Karpas-422 (cell line): Measurements from ENCODE around the gene TBC1D16. TPM values are rescaled to one million over a fixed set of nuclear protein-coding genes. Genes with fewer than 3 reads are reported as not detected.

Experiments
- DNase-seq: peaks from one replicate; pipeline ENCODE4 v3.0.0-alpha.2; 2015
- H2AFZ ChIP-seq: fragments of 200-600 bp; sonication (generic); 2 replicates; pipeline ENCODE4 v1.6.1; 2014; ENCODE audit warnings: antibody characterized with exemption, low read length, mixed read lengths
- H3K27ac ChIP-seq: fragments of 200-600 bp; sonication (generic); 2 replicates; pipeline ENCODE4 v1.5.1; 2014; ENCODE audit warnings: mild to moderate bottlenecking, low read length, moderate library complexity
- H3K27me3 ChIP-seq: fragments of 200-600 bp; sonication (generic); 2 replicates; pipeline ENCODE4 v1.6.1; 2014; ENCODE audit warnings: low read length, mixed read lengths
- H3K36me3 ChIP-seq: fragments of 200-600 bp; sonication (generic); 2 replicates; pipeline ENCODE4 v1.6.1; 2014; ENCODE audit warnings: low read length, mixed read lengths; ENCODE audit not compliant: insufficient read depth
- H3K4me1 ChIP-seq: fragments of 200-600 bp; sonication (generic); 2 replicates; pipeline ENCODE4 v1.6.1; 2014; ENCODE audit warnings: mild to moderate bottlenecking, low read length, mixed read lengths
- H3K4me2 ChIP-seq: fragments of 200-600 bp; sonication (generic); 2 replicates; pipeline ENCODE4 v1.6.1; 2014; ENCODE audit warnings: low read length, low read depth, mild to moderate bottlenecking; ENCODE audit not compliant: poor library complexity, severe bottlenecking
- H3K4me3 ChIP-seq: fragments of 200-600 bp; sonication (generic); 2 replicates; pipeline ENCODE4 v1.5.1; 2014; ENCODE audit warnings: mild to moderate bottlenecking, antibody characterized with exemption, low read length, mixed read lengths
- H3K79me2 ChIP-seq: fragments of 200-600 bp; sonication (generic); 2 replicates; pipeline ENCODE4 v1.6.1; 2014; ENCODE audit warnings: mild to moderate bottlenecking, low read length, mixed read lengths
- H3K9ac ChIP-seq: fragments of 200-600 bp; sonication (generic); 2 replicates; pipeline ENCODE4 v1.6.0; 2014; ENCODE audit warnings: low read length
- H3K9me2 ChIP-seq: fragments of 200-600 bp; sonication (generic), shearing (Covaris generic); replicated peaks from 2 replicates; pipeline ENCODE4 v1.6.0; 2014; ENCODE audit warnings: mild to moderate bottlenecking, low read length, moderate library complexity; ENCODE audit not compliant: insufficient read depth
- H3K9me3 ChIP-seq: fragments of 300-700, 200-600 bp; sonication (generic); 2 replicates; pipeline ENCODE4 v1.6.1; 2014; ENCODE audit warnings: low read length, mixed read lengths
- H4K20me1 ChIP-seq: fragments of 200-600 bp; sonication (generic); 2 replicates; pipeline ENCODE4 v1.6.1; 2014; ENCODE audit warnings: mild to moderate bottlenecking, antibody characterized with exemption, low read length, low read depth; ENCODE audit not compliant: insufficient read depth
- total RNA-seq: library from RNA; depleted of rRNA; stranded (reverse); fragments of >200 nt; shearing (Covaris generic); gene quantifications from 2 replicates; pipeline ENCODE4 v1.2.3, GENCODE V29; 2014; ENCODE audit warnings: low replicate concordance

Gene TBC1D16
- total RNA-seq, 1 experiment from 2014 or later = 0.22 TPM

- Histone ChIP-seq H3K9me2 (no peaks in the 10 kb centered on the region), H3K27me3 (no peaks in the 10 kb centered on the region), H3K36me3 (no peaks in the 10 kb centered on the region), H3K9ac (no peak overlapping the region), H2AFZ (no peak overlapping the region), H4K20me1 (no peaks in the 10 kb centered on the region), H3K4me1 (peaks cover 7% of the 10 kb centered on the region), H3K4me2 (no peak overlapping the region), H3K4me3 (no peak overlapping the region), H3K9me3 (no peaks in the 10 kb centered on the region), H3K79me2 (no peaks in the 10 kb centered on the region), H3K27ac (no peak overlapping the region)
- no peak for DNase-seq
These were observed 85.9 kb downstream of the TBC1D16 start for GRCh38 chr17:79949656-79950209.

- Histone ChIP-seq H3K9ac (no peak overlapping the region), H3K4me2 (no peak overlapping the region), H3K27me3 (no peaks in the 10 kb centered on the region), H3K27ac (no peak overlapping the region), H3K4me1 (peaks cover 7% of the 10 kb centered on the region), H2AFZ (no peak overlapping the region), H3K9me2 (no peaks in the 10 kb centered on the region), H3K79me2 (no peaks in the 10 kb centered on the region), H3K4me3 (no peak overlapping the region), H3K36me3 (no peaks in the 10 kb centered on the region), H3K9me3 (no peaks in the 10 kb centered on the region), H4K20me1 (no peaks in the 10 kb centered on the region)
- DNase-seq = no peak
These were observed 86.6 kb downstream of the TBC1D16 start for GRCh38 chr17:79948945-79949655.

GRCh38 chr17:79948406-79948944 is 87.2 kb downstream of the TBC1D16 start:
- no peaks in the 10 kb centered on the region for H4K20me1 ChIP-seq
- H3K27me3 ChIP-seq = no peaks in the 10 kb centered on the region
- H3K9me3 ChIP-seq = no peaks in the 10 kb centered on the region
- no peak overlapping the region for H3K27ac ChIP-seq
- peaks cover 7% of the 10 kb centered on the region for H3K4me1 ChIP-seq
- no peak overlapping the region for H3K9ac ChIP-seq
- H3K4me2 ChIP-seq = no peak overlapping the region
- no peaks in the 10 kb centered on the region for H3K9me2 ChIP-seq
- no peak for DNase-seq
- H3K4me3 ChIP-seq = no peak overlapping the region
- no peaks in the 10 kb centered on the region for H3K36me3 ChIP-seq
- no peak overlapping the region for H2AFZ ChIP-seq
- no peaks in the 10 kb centered on the region for H3K79me2 ChIP-seq

GRCh38 chr17:79947351-79948031 is 88.2 kb downstream of the TBC1D16 start:
- H3K9me3 ChIP-seq = no peaks in the 10 kb centered on the region
- DNase-seq = no peak
- no peaks in the 10 kb centered on the region for H4K20me1 ChIP-seq
- H3K27ac ChIP-seq = no peak overlapping the region
- no peaks in the 10 kb centered on the region for H3K9me2 ChIP-seq
- H3K4me3 ChIP-seq = no peak overlapping the region
- H3K4me1 ChIP-seq = peaks cover 7% of the 10 kb centered on the region
- no peak overlapping the region for H2AFZ ChIP-seq
- no peaks in the 10 kb centered on the region for H3K36me3 ChIP-seq
- H3K27me3 ChIP-seq = no peaks in the 10 kb centered on the region
- no peaks in the 10 kb centered on the region for H3K79me2 ChIP-seq
- no peak overlapping the region for H3K4me2 ChIP-seq
- no peak overlapping the region for H3K9ac ChIP-seq

- Histone ChIP-seq H3K4me3 (no peak overlapping the region), H3K9me3 (no peaks in the 10 kb centered on the region), H3K36me3 (no peaks in the 10 kb centered on the region), H3K4me2 (no peak overlapping the region), H2AFZ (no peak overlapping the region), H3K9me2 (no peaks in the 10 kb centered on the region), H3K9ac (no peak overlapping the region), H3K4me1 (peaks cover 5% of the 10 kb centered on the region), H3K79me2 (no peaks in the 10 kb centered on the region), H3K27me3 (no peaks in the 10 kb centered on the region), H4K20me1 (no peaks in the 10 kb centered on the region), H3K27ac (no peak overlapping the region)
- DNase-seq = no peak
These were observed 89.1 kb downstream of the TBC1D16 start for GRCh38 chr17:79946352-79947231.

GRCh38 chr17:79945591-79946255 is 89.9 kb downstream of the TBC1D16 start:
- Histone ChIP-seq H3K9me3 (no peaks in the 10 kb centered on the region), H3K4me2 (no peak overlapping the region), H3K79me2 (no peaks in the 10 kb centered on the region), H3K27me3 (no peaks in the 10 kb centered on the region), H3K27ac (no peak overlapping the region), H3K36me3 (no peaks in the 10 kb centered on the region), H4K20me1 (no peaks in the 10 kb centered on the region), H2AFZ (no peak overlapping the region), H3K9ac (no peak overlapping the region), H3K4me1 (no peaks in the 10 kb centered on the region), H3K9me2 (no peaks in the 10 kb centered on the region), H3K4me3 (no peak overlapping the region)
- no peak for DNase-seq

DNA sequence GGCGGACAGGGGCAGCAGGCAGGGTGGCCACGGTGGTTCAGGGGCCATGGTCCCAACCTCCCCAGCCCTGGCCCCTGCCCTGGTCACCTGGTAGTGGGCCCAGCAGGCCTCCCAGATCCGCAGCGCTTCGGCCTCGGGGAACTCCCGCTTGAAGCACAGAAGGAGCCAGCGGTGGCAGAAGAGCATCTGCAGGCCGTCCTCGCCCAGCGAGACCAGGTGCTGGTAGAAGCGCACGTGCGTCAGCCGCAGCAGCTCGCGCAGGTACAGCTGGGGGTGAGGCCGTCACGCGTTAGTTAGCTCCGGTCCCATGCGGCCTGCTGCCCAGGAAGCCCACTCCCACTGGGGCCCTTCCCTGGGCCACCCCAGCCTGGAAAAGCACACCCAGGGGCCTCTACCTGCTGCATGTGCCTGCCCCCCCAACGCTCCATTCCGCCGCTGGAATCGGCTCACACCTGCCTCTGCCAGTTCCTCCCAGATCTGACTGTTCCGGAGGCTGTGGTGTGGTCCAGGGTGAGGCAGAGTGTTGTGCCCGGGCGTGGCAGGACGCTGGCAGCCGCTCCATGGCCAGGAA is 90.8 kb downstream of the TBC1D16 start:
- H3K36me3 ChIP-seq = no peaks in the 10 kb centered on the region
- no peaks in the 10 kb centered on the region for H3K79me2 ChIP-seq
- no peak overlapping the region for H3K4me3 ChIP-seq
- H3K4me1 ChIP-seq = no peaks in the 10 kb centered on the region
- no peaks in the 10 kb centered on the region for H3K9me2 ChIP-seq
- no peak for DNase-seq
- no peaks in the 10 kb centered on the region for H4K20me1 ChIP-seq
- no peak overlapping the region for H3K4me2 ChIP-seq
- H2AFZ ChIP-seq = no peak overlapping the region
- H3K9ac ChIP-seq = no peak overlapping the region
- H3K27ac ChIP-seq = no peak overlapping the region
- no peaks in the 10 kb centered on the region for H3K9me3 ChIP-seq
- H3K27me3 ChIP-seq = no peaks in the 10 kb centered on the region
